ENCODE results near the gene S100A6.

Gene S100A6

DNA sequence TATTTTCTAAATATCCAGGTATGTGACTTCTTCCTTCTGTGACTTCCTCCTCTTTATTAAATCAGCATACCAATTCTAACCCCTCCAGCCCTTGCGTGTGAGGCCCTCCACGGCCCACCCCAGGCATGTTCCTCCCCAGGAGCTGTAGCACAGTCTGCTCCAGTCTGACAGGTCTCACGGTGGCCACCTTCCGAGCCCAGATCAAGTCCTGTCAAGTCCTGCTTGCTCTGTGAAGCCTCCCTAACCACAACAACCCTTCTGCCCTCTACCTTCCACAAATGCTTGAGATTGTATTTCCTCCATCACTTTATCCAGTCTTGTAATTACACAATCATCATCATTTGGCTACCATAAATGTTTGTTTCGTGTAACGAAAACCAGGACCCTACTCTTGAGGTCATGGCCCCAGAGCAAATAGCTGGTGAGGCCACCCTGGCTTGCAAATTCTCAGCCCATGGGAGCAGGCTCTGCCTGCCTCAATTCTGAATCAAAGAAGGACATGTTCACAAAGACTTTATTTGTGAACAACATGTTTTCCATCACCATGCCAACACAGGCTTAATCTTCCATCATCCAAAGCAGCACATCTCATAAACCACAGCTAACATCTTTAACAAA is 42.3 kb downstream of the S100A6 start:
- H3K4me3 Mint-ChIP-seq = no peak overlapping the region
- H3K27ac Mint-ChIP-seq = no peak overlapping the region
- no peaks in the 10 kb centered on the region for H3K4me1 Mint-ChIP-seq (ENCODE audit: low read depth)
- peaks cover 31% of the 10 kb centered on the region for H3K27me3 Mint-ChIP-seq (ENCODE audit: low read depth)
- H3K9me3 Mint-ChIP-seq = no peaks in the 10 kb centered on the region
- H3K36me3 Mint-ChIP-seq (ENCODE audit: low read depth) = no peaks in the 10 kb centered on the region

- H3K27me3 Mint-ChIP-seq (ENCODE audit: low read depth) = peaks cover 30% of the 10 kb centered on the region
- no peak overlapping the region for H3K4me3 Mint-ChIP-seq
- H3K36me3 Mint-ChIP-seq (ENCODE audit: low read depth) = no peaks in the 10 kb centered on the region
- no peaks in the 10 kb centered on the region for H3K9me3 Mint-ChIP-seq
- H3K27ac Mint-ChIP-seq = no peak overlapping the region
- no peaks in the 10 kb centered on the region for H3K4me1 Mint-ChIP-seq (ENCODE audit: low read depth)
Measured at GRCh38 chr1:153490272-153491051, 45.3 kb downstream of the S100A6 start.

DNA sequence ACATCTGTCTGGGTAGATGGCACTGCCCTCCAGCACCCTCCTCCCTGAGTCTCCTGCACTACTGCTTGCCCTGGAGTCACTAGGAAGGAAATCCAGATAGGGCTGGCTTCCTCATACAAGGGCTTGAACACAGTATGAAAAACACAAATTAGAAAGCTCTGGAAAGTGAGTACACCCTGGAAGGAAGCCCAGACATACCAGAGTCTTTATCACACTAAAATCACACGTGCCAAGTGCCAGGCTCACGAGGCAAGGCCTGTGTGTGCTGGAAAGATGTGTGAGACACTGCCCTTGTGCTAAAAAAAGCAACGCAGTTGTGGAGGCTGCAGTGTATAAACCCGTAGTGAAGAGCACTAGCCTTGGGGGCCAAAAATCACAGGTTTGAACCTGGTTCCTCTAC is 47.1 kb downstream of the S100A6 start:
- Mint-ChIP-seq H3K9me3 (no peaks in the 10 kb centered on the region), H3K4me1 (ENCODE audit: low read depth) (no peaks in the 10 kb centered on the region), H3K4me3 (no peak overlapping the region), H3K36me3 (ENCODE audit: low read depth) (no peaks in the 10 kb centered on the region), H3K27ac (no peak overlapping the region), H3K27me3 (ENCODE audit: low read depth) (peaks cover 40% of the 10 kb centered on the region)

- Mint-ChIP-seq H3K27me3 (ENCODE audit: low read depth) (peaks cover 39% of the 10 kb centered on the region), H3K4me1 (ENCODE audit: low read depth) (no peaks in the 10 kb centered on the region), H3K9me3 (no peaks in the 10 kb centered on the region), H3K36me3 (ENCODE audit: low read depth) (no peaks in the 10 kb centered on the region), H3K4me3 (no peak overlapping the region), H3K27ac (no peak overlapping the region)
Measured at GRCh38 chr1:153487707-153488106, 48.1 kb downstream of the S100A6 start.

DNA sequence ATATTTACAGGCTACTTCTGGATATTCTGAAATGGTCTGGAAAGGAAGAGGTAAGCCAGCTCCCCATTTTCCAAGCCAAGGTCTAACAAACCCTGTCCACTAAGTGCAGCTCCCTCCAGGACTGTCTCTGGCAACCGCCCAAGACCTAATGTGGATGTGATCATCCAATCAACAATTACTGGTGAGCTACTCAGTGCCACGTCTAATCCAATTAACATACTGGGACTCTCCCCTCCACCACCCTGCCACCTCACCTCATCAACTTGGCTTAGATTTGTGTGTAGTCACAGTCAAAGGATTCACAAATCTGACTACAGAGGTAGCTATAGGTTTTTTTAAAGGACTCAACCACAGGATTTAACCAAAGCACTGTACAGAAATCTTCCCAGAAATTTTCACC is 49.9 kb downstream of the S100A6 start:
- no peak overlapping the region for H3K4me3 Mint-ChIP-seq
- no peaks in the 10 kb centered on the region for H3K36me3 Mint-ChIP-seq (ENCODE audit: low read depth)
- peaks cover 58% of the 10 kb centered on the region for H3K27me3 Mint-ChIP-seq (ENCODE audit: low read depth)

More for the DNA sequence above, 49.9 kb downstream of the S100A6 start:
- Mint-ChIP-seq H3K4me1 (ENCODE audit: low read depth) (no peaks in the 10 kb centered on the region), H3K27ac (no peak overlapping the region), H3K9me3 (no peaks in the 10 kb centered on the region)

All from T-helper 1 cell treated with Interleukin-12 subunit alpha and Interleukin-12 subunit beta and Interleukin-4 antibody, amounts not matched to agents 30 μg/mL and 1 μg/mL, for 36 hours (primary cell).